ENCODE measurements around the gene FARS2. TPM values are rescaled to one million over a fixed set of nuclear protein-coding genes. Genes with fewer than 3 reads are reported as not detected.

FARS2 gene
- total RNA-seq, 1 experiment from 2014 or later, result 13.8 TPM

DNA sequence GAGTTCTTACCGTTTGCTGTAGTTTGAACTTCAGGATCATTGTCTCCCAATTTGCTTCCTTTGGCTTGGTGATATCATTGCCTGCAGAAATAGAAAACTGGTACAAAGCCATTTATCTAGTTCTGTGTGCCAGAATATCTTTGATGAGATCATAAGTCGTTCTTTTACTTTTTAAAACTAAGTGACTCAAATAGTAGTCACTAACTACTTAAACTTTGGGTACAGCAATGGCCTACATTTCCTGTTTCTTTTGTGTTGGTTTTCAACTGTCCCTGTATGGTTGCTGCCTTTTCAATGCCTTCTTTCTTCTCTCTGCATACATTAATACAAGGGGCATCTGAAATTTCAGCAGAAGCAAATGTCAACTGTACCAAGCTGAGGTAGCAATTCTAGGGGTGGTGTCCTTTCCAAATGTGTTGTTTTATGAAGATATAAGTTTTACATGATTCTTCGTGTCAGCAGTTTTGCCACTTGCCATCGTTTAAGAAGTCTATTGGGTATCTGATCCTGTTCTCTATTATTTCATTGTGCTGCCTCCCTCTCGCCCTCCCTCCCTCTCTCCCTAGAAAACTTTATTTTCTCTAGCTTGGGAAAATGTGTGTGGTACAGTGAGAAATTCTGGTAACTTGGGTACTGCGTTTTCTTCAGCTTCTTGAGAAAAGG is 238.5 kb downstream of the FARS2 start:
- H3K4me3 ChIP-seq (replicated peaks in 1 of 2; ENCODE audit: low read depth in 1 of 2, low read length in 2 of 2), result no peak overlapping the region
- intact Hi-C loops (cut with micrococcal nuclease), result no loop called here
- H3K4me1 ChIP-seq (ENCODE audit: control insufficient read depth in 1 of 2, insufficient read depth in 2 of 2, low read length in 2 of 2), result no peaks in the 10 kb centered on the region
- no peak overlapping the region for H2AFZ ChIP-seq (ENCODE audit: low read depth, low read length, poor library complexity, severe bottlenecking)
- no peaks in the 10 kb centered on the region for H3K9me3 ChIP-seq (ENCODE audit: control insufficient read depth in 1 of 2, insufficient read depth in 1 of 2, low read depth in 1 of 2, low read length in 2 of 2)
- RAD21 ChIA-PET (ENCODE audit: low non-redundant PET in 1 of 2, low total read pairs in 2 of 2, uncharacterized antibody in 2 of 2, unreplicated experiment in 2 of 2), result no interaction called here
- DNase-seq (ENCODE audit: low read depth, low spot score) (no peak), ATAC-seq (no peak)
- no peaks in the 10 kb centered on the region for H3K9me2 ChIP-seq (ENCODE audit: insufficient read depth)
- H3K27me3 ChIP-seq (ENCODE audit: insufficient read depth, low read length), result no peaks in the 10 kb centered on the region
- POLR2A ChIA-PET, result no interaction called here
- no peak overlapping the region for H3K4me2 ChIP-seq (ENCODE audit: low read length)
- no peaks in the 10 kb centered on the region for H3K36me3 ChIP-seq (ENCODE audit: control insufficient read depth in 1 of 2, insufficient read depth in 2 of 2, low read length in 2 of 2)
- H3K27ac ChIP-seq (ENCODE audit: low read depth, low read length), result no peak overlapping the region
- CTCF ChIA-PET, result no interaction called here
- no peaks in the 10 kb centered on the region for H3K79me2 ChIP-seq (ENCODE audit: insufficient read depth, low read length)
- no peak for TF ChIP-seq EZH2phosphoT487 (IDR thresholded peaks at IDR 0.05; ENCODE audit: borderline replicate concordance)
- no peak for TF ChIP-seq SRF (IDR thresholded peaks at IDR 0.05; ENCODE audit: low read depth)
- no peak for TF ChIP-seq JUND (IDR thresholded peaks at IDR 0.05)
- TF ChIP-seq ELF1 (IDR thresholded peaks at IDR 0.05; ENCODE audit: borderline replicate concordance, low read depth), result no peak
- no peak for TF ChIP-seq RAD21 (IDR thresholded peaks at IDR 0.05; ENCODE audit: low read depth)
- TF ChIP-seq POLR2AphosphoS5 (IDR thresholded peaks at IDR 0.05; ENCODE audit: low read depth, low read length), result no peak
- no peak for TF ChIP-seq TCF7L2 (IDR thresholded peaks at IDR 0.05; ENCODE audit: borderline replicate concordance, extremely low read depth, insufficient read depth, insufficient read length)
- no peak overlapping the region for H3K9ac ChIP-seq (ENCODE audit: low read length)
- no TSS peak for BruUV-seq (replicated peaks)
- no peaks in the 10 kb centered on the region for H4K20me1 ChIP-seq (ENCODE audit: insufficient read depth)

DNA sequence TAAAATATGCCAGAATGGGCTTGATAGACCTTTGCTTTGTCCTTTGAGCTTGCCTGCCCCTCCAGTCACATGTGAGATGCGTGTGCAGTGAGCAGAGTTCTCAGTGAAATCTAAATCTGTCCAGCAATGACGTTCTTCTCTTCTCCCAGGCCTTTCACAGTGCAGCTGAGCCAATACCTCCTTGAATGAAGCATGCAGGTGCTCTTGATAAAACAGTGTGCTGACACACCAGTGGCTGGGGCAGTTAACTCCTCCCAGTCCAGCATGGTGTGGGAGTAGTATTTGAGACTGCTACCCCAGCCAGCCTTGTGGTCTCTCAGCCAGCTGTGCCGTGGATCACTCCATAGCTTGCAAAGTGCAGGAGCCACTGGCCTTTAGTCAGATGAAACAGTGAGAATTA is 240.5 kb downstream of the FARS2 start:
- Histone ChIP-seq H3K79me2 (ENCODE audit: insufficient read depth, low read length) (no peaks in the 10 kb centered on the region), H3K4me3 (replicated peaks in 1 of 2; ENCODE audit: low read depth in 1 of 2, low read length in 2 of 2) (no peak overlapping the region), H3K9me2 (ENCODE audit: insufficient read depth) (no peaks in the 10 kb centered on the region), H3K4me2 (ENCODE audit: low read length) (no peak overlapping the region), H2AFZ (ENCODE audit: low read depth, low read length, poor library complexity, severe bottlenecking) (no peak overlapping the region), H3K4me1 (ENCODE audit: control insufficient read depth in 1 of 2, insufficient read depth in 2 of 2, low read length in 2 of 2) (no peaks in the 10 kb centered on the region), H3K9ac (ENCODE audit: low read length) (no peak overlapping the region), H3K9me3 (ENCODE audit: control insufficient read depth in 1 of 2, insufficient read depth in 1 of 2, low read depth in 1 of 2, low read length in 2 of 2) (no peaks in the 10 kb centered on the region), H3K27me3 (ENCODE audit: insufficient read depth, low read length) (no peaks in the 10 kb centered on the region), H4K20me1 (ENCODE audit: insufficient read depth) (no peaks in the 10 kb centered on the region), H3K36me3 (ENCODE audit: control insufficient read depth in 1 of 2, insufficient read depth in 2 of 2, low read length in 2 of 2) (no peaks in the 10 kb centered on the region), H3K27ac (ENCODE audit: low read depth, low read length) (no peak overlapping the region)
- POLR2A ChIA-PET, result no interaction called here
- intact Hi-C loops (cut with micrococcal nuclease), result no loop called here
- RAD21 ChIA-PET (ENCODE audit: low non-redundant PET in 1 of 2, low total read pairs in 2 of 2, uncharacterized antibody in 2 of 2, unreplicated experiment in 2 of 2), result no interaction called here
- CTCF ChIA-PET, result no interaction called here
- ATAC-seq (no peak), DNase-seq (ENCODE audit: low read depth, low spot score) (no peak)
- TF ChIP-seq YY1 (IDR thresholded peaks at IDR 0.05; ENCODE audit: extremely low read depth, insufficient replicate concordance, low read depth, low read length) (no peak), ZFX (IDR thresholded peaks at IDR 0.05) (no peak), EZH2phosphoT487 (IDR thresholded peaks at IDR 0.05; ENCODE audit: borderline replicate concordance) (no peak), CBX3 (IDR thresholded peaks at IDR 0.05; ENCODE audit: low read depth) (no peak), FOSL1 (IDR thresholded peaks at IDR 0.05; ENCODE audit: low read depth) (no peak), POLR2AphosphoS5 (IDR thresholded peaks at IDR 0.05; ENCODE audit: low read depth, low read length) (no peak), POLR2A (IDR thresholded peaks at IDR 0.05; ENCODE audit: borderline replicate concordance, extremely low read depth, insufficient read depth, insufficient read length) (no peak), CEBPB (IDR thresholded peaks at IDR 0.05; ENCODE audit: low read depth) (no peak), ZNF274 (IDR thresholded peaks at IDR 0.05; ENCODE audit: low read depth, low read length) (no peak), SIN3A (IDR thresholded peaks at IDR 0.05; ENCODE audit: low read depth) (no peak)
- TF ChIP-seq, protein P1, sequence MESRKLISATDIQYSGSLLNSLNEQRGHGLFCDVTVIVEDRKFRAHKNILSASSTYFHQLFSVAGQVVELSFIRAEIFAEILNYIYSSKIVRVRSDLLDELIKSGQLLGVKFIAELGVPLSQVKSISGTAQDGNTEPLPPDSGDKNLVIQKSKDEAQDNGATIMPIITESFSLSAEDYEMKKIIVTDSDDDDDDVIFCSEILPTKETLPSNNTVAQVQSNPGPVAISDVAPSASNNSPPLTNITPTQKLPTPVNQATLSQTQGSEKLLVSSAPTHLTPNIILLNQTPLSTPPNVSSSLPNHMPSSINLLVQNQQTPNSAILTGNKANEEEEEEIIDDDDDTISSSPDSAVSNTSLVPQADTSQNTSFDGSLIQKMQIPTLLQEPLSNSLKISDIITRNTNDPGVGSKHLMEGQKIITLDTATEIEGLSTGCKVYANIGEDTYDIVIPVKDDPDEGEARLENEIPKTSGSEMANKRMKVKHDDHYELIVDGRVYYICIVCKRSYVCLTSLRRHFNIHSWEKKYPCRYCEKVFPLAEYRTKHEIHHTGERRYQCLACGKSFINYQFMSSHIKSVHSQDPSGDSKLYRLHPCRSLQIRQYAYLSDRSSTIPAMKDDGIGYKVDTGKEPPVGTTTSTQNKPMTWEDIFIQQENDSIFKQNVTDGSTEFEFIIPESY (IDR thresholded peaks at IDR 0.05; ENCODE audit: extremely low read depth, insufficient replicate concordance, low read length), result no peak
- TF ChIP-seq, protein P2, sequence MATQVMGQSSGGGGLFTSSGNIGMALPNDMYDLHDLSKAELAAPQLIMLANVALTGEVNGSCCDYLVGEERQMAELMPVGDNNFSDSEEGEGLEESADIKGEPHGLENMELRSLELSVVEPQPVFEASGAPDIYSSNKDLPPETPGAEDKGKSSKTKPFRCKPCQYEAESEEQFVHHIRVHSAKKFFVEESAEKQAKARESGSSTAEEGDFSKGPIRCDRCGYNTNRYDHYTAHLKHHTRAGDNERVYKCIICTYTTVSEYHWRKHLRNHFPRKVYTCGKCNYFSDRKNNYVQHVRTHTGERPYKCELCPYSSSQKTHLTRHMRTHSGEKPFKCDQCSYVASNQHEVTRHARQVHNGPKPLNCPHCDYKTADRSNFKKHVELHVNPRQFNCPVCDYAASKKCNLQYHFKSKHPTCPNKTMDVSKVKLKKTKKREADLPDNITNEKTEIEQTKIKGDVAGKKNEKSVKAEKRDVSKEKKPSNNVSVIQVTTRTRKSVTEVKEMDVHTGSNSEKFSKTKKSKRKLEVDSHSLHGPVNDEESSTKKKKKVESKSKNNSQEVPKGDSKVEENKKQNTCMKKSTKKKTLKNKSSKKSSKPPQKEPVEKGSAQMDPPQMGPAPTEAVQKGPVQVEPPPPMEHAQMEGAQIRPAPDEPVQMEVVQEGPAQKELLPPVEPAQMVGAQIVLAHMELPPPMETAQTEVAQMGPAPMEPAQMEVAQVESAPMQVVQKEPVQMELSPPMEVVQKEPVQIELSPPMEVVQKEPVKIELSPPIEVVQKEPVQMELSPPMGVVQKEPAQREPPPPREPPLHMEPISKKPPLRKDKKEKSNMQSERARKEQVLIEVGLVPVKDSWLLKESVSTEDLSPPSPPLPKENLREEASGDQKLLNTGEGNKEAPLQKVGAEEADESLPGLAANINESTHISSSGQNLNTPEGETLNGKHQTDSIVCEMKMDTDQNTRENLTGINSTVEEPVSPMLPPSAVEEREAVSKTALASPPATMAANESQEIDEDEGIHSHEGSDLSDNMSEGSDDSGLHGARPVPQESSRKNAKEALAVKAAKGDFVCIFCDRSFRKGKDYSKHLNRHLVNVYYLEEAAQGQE (IDR thresholded peaks at IDR 0.05; ENCODE audit: low read depth), result no peak
- BruUV-seq (replicated peaks), result no TSS peak

All from HCT116 (cell line).